ENCODE results near the gene INTS7. TPM values are rescaled to one million over a fixed set of nuclear protein-coding genes. Genes with fewer than 3 reads are reported as not detected.

INTS7 gene
- total and polyA plus RNA-seq, 2 experiments from 2014 or later = 10.9 to 34.0 TPM

DNA sequence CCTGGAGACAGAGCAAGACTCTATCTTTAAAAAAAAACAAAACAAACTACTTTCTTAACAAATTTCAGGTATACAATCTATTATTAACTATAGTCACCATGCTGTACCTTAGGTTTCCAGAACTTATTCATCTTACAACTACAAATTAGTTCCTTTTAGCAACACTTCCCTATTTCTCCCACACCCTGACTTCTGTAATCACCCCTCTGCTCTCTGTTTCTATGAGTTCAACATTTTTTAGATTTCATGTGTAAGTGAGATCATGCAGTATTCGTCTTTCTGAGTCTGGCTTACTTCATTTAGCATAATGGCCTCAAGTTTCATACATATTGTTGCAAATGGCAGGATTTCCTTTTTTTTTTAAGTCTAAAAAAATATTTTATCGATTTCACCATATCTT lies 126.9 kb downstream of the INTS7 start:
- H3K4me2 ChIP-seq = no peak overlapping the region
- H3K36me3 ChIP-seq (ENCODE audit: insufficient read depth) = no peaks in the 10 kb centered on the region
- H3K79me2 ChIP-seq (replicated peaks; ENCODE audit: insufficient read depth) = no peaks in the 10 kb centered on the region
- H2AFZ ChIP-seq = no peak overlapping the region
- H3K27me3 ChIP-seq (ENCODE audit: insufficient read depth) = no peaks in the 10 kb centered on the region
- H3K36me3 Mint-ChIP-seq (ENCODE audit: low read depth) = no peaks in the 10 kb centered on the region
- peaks cover 3% of the 10 kb centered on the region for H3K27me3 Mint-ChIP-seq (ENCODE audit: insufficient read depth, low read depth, poor library complexity)
- no peaks in the 10 kb centered on the region for H3F3A ChIP-seq (replicated peaks; ENCODE audit: low read depth)
- no peak overlapping the region for H3K27ac ChIP-seq (ENCODE audit: low read depth)
- H3K4me1 ChIP-seq (ENCODE audit: insufficient read depth) = no peaks in the 10 kb centered on the region
- ATAC-seq = no peak
- TF ChIP-seq CTCF (conservative IDR thresholded peaks at IDR 0.05; ENCODE audit: low read depth in 2 of 2) = no peak
- no peak for TF ChIP-seq JUNB (IDR thresholded peaks at IDR 0.05; ENCODE audit: unreplicated experiment)
- TF ChIP-seq STAT1 (IDR thresholded peaks at IDR 0.05; ENCODE audit: unreplicated experiment) = no peak
- TF ChIP-seq, protein P1, sequence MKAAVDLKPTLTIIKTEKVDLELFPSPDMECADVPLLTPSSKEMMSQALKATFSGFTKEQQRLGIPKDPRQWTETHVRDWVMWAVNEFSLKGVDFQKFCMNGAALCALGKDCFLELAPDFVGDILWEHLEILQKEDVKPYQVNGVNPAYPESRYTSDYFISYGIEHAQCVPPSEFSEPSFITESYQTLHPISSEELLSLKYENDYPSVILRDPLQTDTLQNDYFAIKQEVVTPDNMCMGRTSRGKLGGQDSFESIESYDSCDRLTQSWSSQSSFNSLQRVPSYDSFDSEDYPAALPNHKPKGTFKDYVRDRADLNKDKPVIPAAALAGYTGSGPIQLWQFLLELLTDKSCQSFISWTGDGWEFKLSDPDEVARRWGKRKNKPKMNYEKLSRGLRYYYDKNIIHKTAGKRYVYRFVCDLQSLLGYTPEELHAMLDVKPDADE (IDR thresholded peaks at IDR 0.05) = no peak
- no peak for TF ChIP-seq ZNF114 (CRISPR knock-in tag; IDR thresholded peaks at IDR 0.05)
- TF ChIP-seq ZNF462 (CRISPR knock-in tag; IDR thresholded peaks at IDR 0.05) = no peak
- TF ChIP-seq CREB1 (CRISPR knock-in tag; IDR thresholded peaks at IDR 0.05; ENCODE audit: low read depth) = no peak
- TF ChIP-seq EZH2phosphoT487 (IDR thresholded peaks at IDR 0.05; ENCODE audit: unreplicated experiment) = no peak
- TF ChIP-seq REST (IDR thresholded peaks at IDR 0.05; ENCODE audit: unreplicated experiment) = no peak
- TF ChIP-seq ZNF331 (CRISPR knock-in tag; IDR thresholded peaks at IDR 0.05; ENCODE audit: low read depth) = no peak
- TF ChIP-seq NANOG (IDR thresholded peaks at IDR 0.05; ENCODE audit: borderline replicate concordance) = no peak
- TF ChIP-seq EZH2 (IDR thresholded peaks at IDR 0.05; ENCODE audit: low read depth, unreplicated experiment) = no peak
- no peak for TF ChIP-seq POLR2AphosphoS5 (IDR thresholded peaks at IDR 0.05; ENCODE audit: low read depth)
- no peak overlapping the region for H3K4me3 Mint-ChIP-seq
- H3K9me3 Mint-ChIP-seq = peaks cover 10% of the 10 kb centered on the region
- H3K4me3 ChIP-seq = no peak overlapping the region
- H3K9me2 ChIP-seq (ENCODE audit: insufficient read depth) = no peaks in the 10 kb centered on the region; the same call in 1 of the 2 replicates
- H3K4me1 Mint-ChIP-seq = no peaks in the 10 kb centered on the region
- H4K20me1 ChIP-seq (replicated peaks; ENCODE audit: insufficient read depth) = no peaks in the 10 kb centered on the region
- no peak overlapping the region for H3K27ac Mint-ChIP-seq
- DNase-seq (ENCODE audit: low spot score) = no peak

Data from GM23338 (cell line).